A673 (cell line): ENCODE measurements around the gene BGN.

Experiments
- CTCF ChIP-seq: fragments of 300-800, 200-600 bp; sonication (generic); conservative IDR thresholded peaks from 2 replicates; pipeline ENCODE4 v1.5.1; 2017; ENCODE audit warnings: low read depth, mild to moderate bottlenecking, antibody characterized with exemption, low read length, moderate library complexity, mixed read lengths
- EZH2 ChIP-seq: fragments of 200-600 bp; sonication (generic); IDR thresholded peaks from 2 replicates; pipeline ENCODE4 v1.6.1; 2017; ENCODE audit warnings: borderline replicate concordance, low read depth, mild to moderate bottlenecking, mixed read lengths, antibody characterized with exemption, low read length; ENCODE audit not compliant: poor library complexity, severe bottlenecking

- TF ChIP-seq EZH2 (no peak), CTCF (no peak)
Observed at GRCh38 chrX:153468008-153468580, 26.7 kb upstream of the BGN start.
